GM23338 (cell line): ENCODE results near the gene CLEC1A. TPM values are rescaled to one million over a fixed set of nuclear protein-coding genes. Genes with fewer than 3 reads are reported as not detected.
A peak's percentile ranks its signal among the peaks of the same experiment; 100 is the strongest.

Experiments used
- ATAC-seq: fragments of 200-7000 bp; cut with Tn5 transposase; 3 replicates; pipeline ENCODE4 v1.9.1; 2020
- DNase-seq: peaks from one replicate; pipeline ENCODE4 v3.0.0-alpha.2; 2015; ENCODE audit warnings: low spot score
- H2AFZ ChIP-seq: fragments of 200-600 bp; sonication (generic); 2 replicates; pipeline ENCODE4 v1.8.0; 2016; ENCODE audit warnings: antibody characterized with exemption, mild to moderate bottlenecking, moderate library complexity
- H3F3A ChIP-seq: fragments of 200-600 bp; sonication (generic); replicated peaks from 2 replicates; pipeline ENCODE4 v1.8.0; 2017; ENCODE audit warnings: antibody characterized with exemption, mixed run types, low read depth
- H3K27ac ChIP-seq: fragments of 200-600 bp; sonication (generic); 2 replicates; pipeline ENCODE4 v1.6.1; 2016; ENCODE audit warnings: low read depth
- H3K27me3 ChIP-seq: fragments of 200-600 bp; sonication (generic); 2 replicates; pipeline ENCODE4 v1.8.0; 2016; ENCODE audit warnings: mild to moderate bottlenecking, mixed run types, moderate library complexity; ENCODE audit not compliant: insufficient read depth
- H3K36me3 ChIP-seq: fragments of 200-600 bp; sonication (generic); 2 replicates; pipeline ENCODE4 v1.8.0; 2016; ENCODE audit warnings: mild to moderate bottlenecking; ENCODE audit not compliant: insufficient read depth
- H3K4me1 ChIP-seq: fragments of 200-600 bp; sonication (generic); 2 replicates; pipeline ENCODE4 v1.8.0; 2016; ENCODE audit warnings: mild to moderate bottlenecking, moderate library complexity; ENCODE audit not compliant: insufficient read depth
- H3K4me2 ChIP-seq: fragments of 200-600 bp; sonication (generic); 2 replicates; pipeline ENCODE4 v1.7.1; 2017; ENCODE audit warnings: mixed run types
- H3K4me3 ChIP-seq: fragments of 200-600 bp; sonication (generic); 2 replicates; pipeline ENCODE4 v1.6.1; 2016; ENCODE audit warnings: mixed run types
- H3K79me2 ChIP-seq: fragments of 200-600 bp; sonication (generic); replicated peaks from 2 replicates; pipeline ENCODE4 v1.8.0; 2017; ENCODE audit warnings: mild to moderate bottlenecking; ENCODE audit not compliant: insufficient read depth
- H3K9me2 ChIP-seq: fragments of 200-600 bp; sonication (generic); 2 replicates; pipeline ENCODE4 v1.8.0; 2017; ENCODE audit not compliant: insufficient read depth
- H4K20me1 ChIP-seq: fragments of 200-600 bp; sonication (generic); replicated peaks from 2 replicates; pipeline ENCODE4 v1.8.0; 2017; ENCODE audit warnings: mild to moderate bottlenecking; ENCODE audit not compliant: insufficient read depth
- H3K27ac Mint-ChIP-seq: 2 replicates; pipeline ENCODE4 v1.8.0; 2020; ENCODE audit warnings: inconsistent platforms, mild to moderate bottlenecking, moderate library complexity, mixed read lengths
- H3K27me3 Mint-ChIP-seq: 3 replicates; pipeline ENCODE4 v1.8.0; 2022; ENCODE audit warnings: low read depth, mild to moderate bottlenecking, moderate library complexity, mixed read lengths, inconsistent platforms; ENCODE audit not compliant: insufficient read depth, poor library complexity
- H3K36me3 Mint-ChIP-seq: 3 replicates; pipeline ENCODE4 v1.8.0; 2021; ENCODE audit warnings: low read depth, mild to moderate bottlenecking, inconsistent platforms, moderate library complexity, mixed read lengths
- H3K4me1 Mint-ChIP-seq: 3 replicates; pipeline ENCODE4 v1.8.0; 2020; ENCODE audit warnings: mild to moderate bottlenecking, inconsistent platforms, mixed read lengths
- H3K4me3 Mint-ChIP-seq: 3 replicates; pipeline ENCODE4 v1.8.0; 2021; ENCODE audit warnings: moderate library complexity, mild to moderate bottlenecking, inconsistent platforms, mixed read lengths
- H3K9me3 Mint-ChIP-seq: 3 replicates; pipeline ENCODE4 v1.8.0; 2020; ENCODE audit warnings: moderate library complexity, mild to moderate bottlenecking, inconsistent platforms, mixed read lengths
- CREB1 ChIP-seq: fragments of 250-450 bp; sonication (Bioruptor Pico); IDR thresholded peaks from 2 replicates; pipeline ENCODE4 v1.5.0; 2020; ENCODE audit warnings: low read depth, mild to moderate bottlenecking, moderate library complexity
- CTCF ChIP-seq, 2 experiments: fragments of 200-600 bp in 1 of 2; sonication (generic) in 1 of 2; conservative IDR thresholded peaks; 2 replicates each; pipeline versions ENCODE4 v1.5.1 to v1.6.1; 2016 to 2017; ENCODE audit warnings: antibody characterized with exemption in 2 of 2, low read depth in 2 of 2, mild to moderate bottlenecking in 2 of 2, moderate library complexity in 1 of 2
- ETS1 ChIP-seq: IDR thresholded peaks from 2 replicates; pipeline ENCODE4 v1.6.1; 2016; ENCODE audit warnings: antibody characterized with exemption
- EZH2 ChIP-seq: fragments of 200-600 bp; sonication (generic); IDR thresholded peaks from one replicate; pipeline ENCODE4 v1.8.0; 2017; ENCODE audit warnings: antibody characterized with exemption, mild to moderate bottlenecking, low read depth; ENCODE audit not compliant: unreplicated experiment
- EZH2phosphoT487 ChIP-seq: fragments of 200-600 bp; sonication (generic); IDR thresholded peaks from one replicate; pipeline ENCODE4 v1.8.1; 2018; ENCODE audit warnings: antibody characterized with exemption; ENCODE audit not compliant: unreplicated experiment
- NANOG ChIP-seq: IDR thresholded peaks from 2 replicates; pipeline ENCODE4 v1.6.1; 2016; ENCODE audit warnings: antibody characterized with exemption, borderline replicate concordance
- REST ChIP-seq: IDR thresholded peaks from one replicate; pipeline ENCODE4 v1.6.1; 2018; ENCODE audit warnings: antibody characterized with exemption; ENCODE audit not compliant: unreplicated experiment
- STAT1 ChIP-seq: IDR thresholded peaks from one replicate; pipeline ENCODE4 v1.6.1; 2016; ENCODE audit warnings: antibody characterized with exemption; ENCODE audit not compliant: unreplicated experiment
- ZNF114 ChIP-seq: fragments of 250-450 bp; sonication (Bioruptor Pico); IDR thresholded peaks from 2 replicates; pipeline ENCODE4 v1.5.0; 2020; ENCODE audit warnings: mild to moderate bottlenecking, moderate library complexity
- ZNF331 ChIP-seq: fragments of 250-450 bp; sonication (Bioruptor Pico); IDR thresholded peaks from 2 replicates; pipeline ENCODE4 v1.5.0; 2020; ENCODE audit warnings: low read depth, mild to moderate bottlenecking, moderate library complexity
- polyA plus RNA-seq: library from polyadenylated mRNA; unstranded; fragments of >200 nt; fragmentation: Nextera tagmentation; extraction: Ambion mirVana; gene quantifications from 2 replicates; pipeline ENCODE4 v1.2.1, GENCODE V29; 2016
- total RNA-seq: library from RNA; depleted of rRNA; stranded (reverse); fragments of >200 nt; shearing (Covaris generic); gene quantifications from 2 replicates; pipeline ENCODE4 v1.2.3, GENCODE V29; 2014

The CLEC1A gene
- total and polyA plus RNA-seq, 2 experiments from 2014 or later = 1.1 TPM; not detected in 1

- TF ChIP-seq ETS1 (no peak), EZH2 (no peak), CTCF (conservative IDR thresholded peaks at IDR 0.05; ENCODE audit: low read depth in 2 of 2) (no peak), STAT1 (no peak), NANOG (no peak), EZH2phosphoT487 (no peak), CREB1 (no peak)
Observed at GRCh38 chr12:10113075-10113474, 14.3 kb upstream of the CLEC1A start (continued).

GRCh38 chr12:10111451-10111850, 12.7 kb upstream of the CLEC1A start:
- Histone ChIP-seq H3K4me3 (no peak overlapping the region), H3K9me2 (no peaks in the 10 kb centered on the region)

More at GRCh38 chr12:10111451-10111850, 12.7 kb upstream of the CLEC1A start:
- Mint-ChIP-seq H3K27me3 (peaks cover 4% of the 10 kb centered on the region), H3K36me3 (no peaks in the 10 kb centered on the region; the same call in 2 of the 3 replicates), H3K9me3 (peaks cover 17% of the 10 kb centered on the region), H3K27ac (no peak overlapping the region), H3K4me1 (no peaks in the 10 kb centered on the region), H3K4me3 (no peak overlapping the region)
- Histone ChIP-seq H3K4me2 (no peak overlapping the region), H3K79me2 (no peaks in the 10 kb centered on the region), H3K27ac (no peak overlapping the region), H3K4me1 (no peaks in the 10 kb centered on the region), H3F3A (no peaks in the 10 kb centered on the region), H3K27me3 (no peaks in the 10 kb centered on the region), H3K36me3 (no peaks in the 10 kb centered on the region), H4K20me1 (no peaks in the 10 kb centered on the region), H2AFZ (no peak overlapping the region)
- no peak for ATAC-seq
- TF ChIP-seq CTCF (conservative IDR thresholded peaks at IDR 0.05; ENCODE audit: low read depth in 2 of 2) (0 out of 4 replicates have a peak, but pooled peaks of 1 of the 2 experiments have one; percentile 5), STAT1 (no peak), REST (no peak), ZNF331 (CRISPR knock-in tag) (no peak), EZH2 (no peak), ZNF114 (CRISPR knock-in tag) (no peak)
- DNase-seq = no peak
